ENCODE measurements around the gene C1QTNF9.
"Not testable (repeated sequence)": the region's sequence is repeated elsewhere in the genome, so short reads cannot be mapped to it uniquely, and the experiment has no call there.

C1QTNF9 gene

GRCh38 chr13:24309300-24309699 is at the start of gene C1QTNF9:
TSS of gene C1QTNF9 (plus strand) at chr13:24309580. CDS start at chr13:24316004, 6,424 bp downstream.
- DNase-seq: not testable (repeated sequence)

GRCh38 chr13:24261566-24261965 is 47.8 kb upstream of the C1QTNF9 start:
- DNase-seq: no peak

- DNase-seq: no peak
These were observed 45.7 kb upstream of the C1QTNF9 start for GRCh38 chr13:24263632-24264031.

GRCh38 chr13:24264976-24265375 is 44.4 kb upstream of the C1QTNF9 start:
- DNase-seq: no peak

- no peak for DNase-seq
These were observed 43.9 kb upstream of the C1QTNF9 start for GRCh38 chr13:24265453-24265852.

- no peak for DNase-seq
These were observed 42.1 kb upstream of the C1QTNF9 start for GRCh38 chr13:24267274-24267673.

- DNase-seq: no peak
These were observed 41.6 kb upstream of the C1QTNF9 start for GRCh38 chr13:24267801-24268200.

- DNase-seq: no peak
These were observed 39.6 kb upstream of the C1QTNF9 start for GRCh38 chr13:24269821-24270220.

- DNase-seq: peak; percentile 78 to 82
These were observed 38.7 kb upstream of the C1QTNF9 start for GRCh38 chr13:24270639-24271141.

GRCh38 chr13:24271231-24271600 is 38.2 kb upstream of the C1QTNF9 start:
- no peak for DNase-seq

GRCh38 chr13:24271601-24272451 is 37.6 kb upstream of the C1QTNF9 start:
- DNase-seq: peak; percentile 57 to 64

- DNase-seq: no peak
These were observed 36.8 kb upstream of the C1QTNF9 start for GRCh38 chr13:24272452-24273161.

- DNase-seq: no peak
These were observed 35.5 kb upstream of the C1QTNF9 start for GRCh38 chr13:24273926-24274325.

- no peak for DNase-seq
These were observed 34.8 kb upstream of the C1QTNF9 start for GRCh38 chr13:24274452-24275021.

GRCh38 chr13:24275041-24275440 is 34.3 kb upstream of the C1QTNF9 start:
- DNase-seq: no peak

GRCh38 chr13:24276306-24276705 is 33.1 kb upstream of the C1QTNF9 start:
- no peak for DNase-seq

- DNase-seq: no peak
These were observed 32.5 kb upstream of the C1QTNF9 start for GRCh38 chr13:24276861-24277260.

GRCh38 chr13:24277761-24278160 is 31.6 kb upstream of the C1QTNF9 start:
- DNase-seq: no peak

- DNase-seq: no peak
These were observed 29.9 kb upstream of the C1QTNF9 start for GRCh38 chr13:24279327-24280110.

- no peak for DNase-seq
These were observed 28.7 kb upstream of the C1QTNF9 start for GRCh38 chr13:24280720-24281119.

GRCh38 chr13:24281188-24282008 is 28.0 kb upstream of the C1QTNF9 start:
- DNase-seq: no peak

GRCh38 chr13:24282256-24282655 is 27.1 kb upstream of the C1QTNF9 start:
- no peak for DNase-seq

Measured in AML-193 (cell line).